ENCODE measurements around the gene WDR7. TPM values are rescaled to one million over a fixed set of nuclear protein-coding genes. Genes with fewer than 3 reads are reported as not detected.

Gene WDR7
- total and polyA plus RNA-seq, 9 donors, result 7.3 to 18.1 (median 9.6) TPM

DNA sequence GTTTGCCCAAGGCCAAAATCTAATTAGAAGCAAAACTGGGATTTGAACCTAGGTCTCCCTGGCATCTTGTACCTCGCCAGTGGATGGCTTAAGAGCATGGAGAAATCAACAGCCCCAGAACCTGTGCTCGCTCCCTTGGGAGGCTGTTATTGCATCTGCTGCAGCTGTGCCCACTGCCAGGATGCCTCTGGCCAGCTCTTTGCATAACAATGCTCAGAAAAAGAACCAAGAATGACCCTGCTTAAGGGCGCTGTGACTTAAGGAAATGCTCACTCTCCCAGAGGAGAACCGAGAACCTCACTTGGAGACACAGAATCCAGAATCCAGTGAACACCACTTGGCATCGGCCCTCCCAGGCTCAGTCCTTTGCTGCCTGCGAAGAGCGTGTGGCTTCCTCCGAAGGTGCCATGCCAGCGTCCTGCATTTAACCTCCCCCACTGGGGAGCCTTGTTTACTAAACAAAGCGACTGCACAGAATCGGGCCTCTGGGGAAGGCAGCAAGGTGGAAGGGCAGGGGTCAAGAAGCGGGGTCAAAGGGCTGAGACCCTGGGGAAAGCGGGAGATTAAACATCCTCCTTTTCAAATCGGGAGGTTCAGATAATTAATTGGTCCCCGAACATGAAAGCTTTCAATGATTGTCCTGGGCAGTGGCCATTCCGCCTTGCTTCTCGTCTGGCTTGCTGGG lies 424.7 kb downstream of the WDR7 start:
- Histone ChIP-seq H3K27ac (ENCODE audit: low read length) (no peak overlapping the region), H3K4me1 (ENCODE audit: control insufficient read depth, insufficient read depth, low read length) (no peaks in the 10 kb centered on the region), H3K4me3 (ENCODE audit: low read length) (no peak overlapping the region), H3K27me3 (ENCODE audit: control insufficient read depth, insufficient read depth, low read length) (peaks cover 16% of the 10 kb centered on the region), H3K9me3 (replicated peaks; ENCODE audit: control insufficient read depth, low read depth, low read length) (no peaks in the 10 kb centered on the region), H3K36me3 (ENCODE audit: control insufficient read depth, insufficient read depth, low read length) (no peaks in the 10 kb centered on the region)
- 36% methylated on average over 11 of the region's 17 CpGs for WGBS (ENCODE audit: insufficient coverage)
- no peak for DNase-seq

DNA sequence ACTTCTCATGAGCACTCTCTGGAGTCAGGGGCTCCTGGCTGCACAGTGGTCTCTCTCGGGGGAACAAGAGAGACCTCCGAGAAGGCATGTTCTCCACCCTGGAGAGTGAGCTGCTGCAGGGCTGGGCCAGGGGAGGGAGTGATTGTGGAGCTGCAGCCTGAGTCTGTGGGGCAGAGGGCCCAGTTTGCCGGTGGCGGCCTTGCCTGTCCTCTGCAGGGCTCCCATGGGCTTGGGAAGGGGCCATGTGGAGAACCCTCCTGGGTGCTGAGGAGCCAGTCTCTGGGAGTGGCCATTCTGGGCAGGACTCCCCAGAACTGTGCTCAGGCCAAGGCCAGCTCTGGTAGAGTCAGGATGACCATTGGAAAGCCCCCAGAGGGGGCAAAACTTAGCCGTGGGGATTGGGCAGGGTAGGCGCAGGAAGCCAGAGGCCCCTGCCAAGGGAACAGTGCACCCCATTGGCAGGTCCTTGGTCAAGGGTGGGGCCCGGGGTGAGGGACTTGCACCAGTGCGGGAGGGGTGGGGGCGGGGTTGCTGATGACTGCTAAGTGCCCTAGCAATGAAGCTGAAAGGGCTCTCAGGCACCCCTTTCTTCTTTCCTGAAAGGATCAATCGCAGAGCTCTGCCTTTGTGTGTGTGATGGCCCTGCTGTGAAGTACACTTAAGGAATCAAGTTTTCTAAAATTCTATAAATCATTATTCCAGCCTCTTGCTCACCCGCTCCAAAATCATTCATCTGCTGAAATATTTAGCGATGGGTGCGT lies 426.0 kb downstream of the WDR7 start:
- H3K4me3 ChIP-seq (ENCODE audit: low read length), result no peak overlapping the region
- no peaks in the 10 kb centered on the region for H3K36me3 ChIP-seq (ENCODE audit: control insufficient read depth, insufficient read depth, low read length)
- no peaks in the 10 kb centered on the region for H3K4me1 ChIP-seq (ENCODE audit: control insufficient read depth, insufficient read depth, low read length)
- H3K27ac ChIP-seq (ENCODE audit: low read length), result no peak overlapping the region
- WGBS (ENCODE audit: insufficient coverage), result 73% methylated on average over 8 of the region's 13 CpGs
- H3K27me3 ChIP-seq (ENCODE audit: control insufficient read depth, insufficient read depth, low read length), result peaks cover 18% of the 10 kb centered on the region
- no peak for DNase-seq
- no peaks in the 10 kb centered on the region for H3K9me3 ChIP-seq (replicated peaks; ENCODE audit: control insufficient read depth, low read depth, low read length)

GRCh38 chr18:57077786-57078552 lies 426.8 kb downstream of the WDR7 start:
- Histone ChIP-seq H3K27ac (ENCODE audit: low read length) (no peak overlapping the region), H3K4me3 (ENCODE audit: low read length) (no peak overlapping the region), H3K36me3 (ENCODE audit: control insufficient read depth, insufficient read depth, low read length) (no peaks in the 10 kb centered on the region), H3K4me1 (ENCODE audit: control insufficient read depth, insufficient read depth, low read length) (no peaks in the 10 kb centered on the region), H3K27me3 (ENCODE audit: control insufficient read depth, insufficient read depth, low read length) (peaks cover 18% of the 10 kb centered on the region), H3K9me3 (replicated peaks; ENCODE audit: control insufficient read depth, low read depth, low read length) (no peaks in the 10 kb centered on the region)
- whole genome bisulfite sequencing (ENCODE audit: insufficient coverage), result 63% methylated on average over 7 of the region's 11 CpGs
- DNase-seq, result no peak

GRCh38 chr18:57078614-57079013 lies 427.5 kb downstream of the WDR7 start:
- Histone ChIP-seq H3K4me1 (ENCODE audit: control insufficient read depth, insufficient read depth, low read length) (no peaks in the 10 kb centered on the region), H3K4me3 (ENCODE audit: low read length) (no peak overlapping the region), H3K36me3 (ENCODE audit: control insufficient read depth, insufficient read depth, low read length) (no peaks in the 10 kb centered on the region), H3K27ac (ENCODE audit: low read length) (no peak overlapping the region), H3K27me3 (ENCODE audit: control insufficient read depth, insufficient read depth, low read length) (peaks cover 18% of the 10 kb centered on the region), H3K9me3 (replicated peaks; ENCODE audit: control insufficient read depth, low read depth, low read length) (no peaks in the 10 kb centered on the region)
- 63% methylated on average over 4 of the region's 9 CpGs for WGBS (ENCODE audit: insufficient coverage)
- DNase-seq, result no peak

- no peak for DNase-seq
- H3K4me3 ChIP-seq (ENCODE audit: low read length), result no peak overlapping the region
- WGBS (ENCODE audit: insufficient coverage), result 66% methylated on average over 3 of the region's 3 CpGs
- H3K4me1 ChIP-seq (ENCODE audit: control insufficient read depth, insufficient read depth, low read length), result no peaks in the 10 kb centered on the region
- H3K36me3 ChIP-seq (ENCODE audit: control insufficient read depth, insufficient read depth, low read length), result no peaks in the 10 kb centered on the region
- no peak overlapping the region for H3K27ac ChIP-seq (ENCODE audit: low read length)
- H3K9me3 ChIP-seq (replicated peaks; ENCODE audit: control insufficient read depth, low read depth, low read length), result no peaks in the 10 kb centered on the region
- peaks cover 10% of the 10 kb centered on the region for H3K27me3 ChIP-seq (ENCODE audit: control insufficient read depth, insufficient read depth, low read length)
Observed at GRCh38 chr18:57080479-57080878, 429.3 kb downstream of the WDR7 start.

- WGBS (ENCODE audit: insufficient coverage), result 91% methylated on average over 9 of the region's 10 CpGs
- DNase-seq, result no peak
- peaks cover 3% of the 10 kb centered on the region for H3K27me3 ChIP-seq (ENCODE audit: control insufficient read depth, insufficient read depth, low read length)
- no peaks in the 10 kb centered on the region for H3K4me1 ChIP-seq (ENCODE audit: control insufficient read depth, insufficient read depth, low read length)
- H3K27ac ChIP-seq (ENCODE audit: low read length), result no peak overlapping the region
- no peaks in the 10 kb centered on the region for H3K36me3 ChIP-seq (ENCODE audit: control insufficient read depth, insufficient read depth, low read length)
- no peak overlapping the region for H3K4me3 ChIP-seq (ENCODE audit: low read length)
- no peaks in the 10 kb centered on the region for H3K9me3 ChIP-seq (replicated peaks; ENCODE audit: control insufficient read depth, low read depth, low read length)
Observed at GRCh38 chr18:57081899-57082298, 430.7 kb downstream of the WDR7 start.

GRCh38 chr18:57083485-57083884 lies 432.3 kb downstream of the WDR7 start:
- no peak overlapping the region for H3K27ac ChIP-seq (ENCODE audit: low read length)
- no peaks in the 10 kb centered on the region for H3K36me3 ChIP-seq (ENCODE audit: control insufficient read depth, insufficient read depth, low read length)
- peaks cover 3% of the 10 kb centered on the region for H3K27me3 ChIP-seq (ENCODE audit: control insufficient read depth, insufficient read depth, low read length)
- H3K9me3 ChIP-seq (replicated peaks; ENCODE audit: control insufficient read depth, low read depth, low read length), result no peaks in the 10 kb centered on the region
- DNase-seq, result no peak
- no peak overlapping the region for H3K4me3 ChIP-seq (ENCODE audit: low read length)
- 100% methylated on average over 1 of the region's 2 CpGs for WGBS (ENCODE audit: insufficient coverage)
- H3K4me1 ChIP-seq (ENCODE audit: control insufficient read depth, insufficient read depth, low read length), result no peaks in the 10 kb centered on the region

DNA sequence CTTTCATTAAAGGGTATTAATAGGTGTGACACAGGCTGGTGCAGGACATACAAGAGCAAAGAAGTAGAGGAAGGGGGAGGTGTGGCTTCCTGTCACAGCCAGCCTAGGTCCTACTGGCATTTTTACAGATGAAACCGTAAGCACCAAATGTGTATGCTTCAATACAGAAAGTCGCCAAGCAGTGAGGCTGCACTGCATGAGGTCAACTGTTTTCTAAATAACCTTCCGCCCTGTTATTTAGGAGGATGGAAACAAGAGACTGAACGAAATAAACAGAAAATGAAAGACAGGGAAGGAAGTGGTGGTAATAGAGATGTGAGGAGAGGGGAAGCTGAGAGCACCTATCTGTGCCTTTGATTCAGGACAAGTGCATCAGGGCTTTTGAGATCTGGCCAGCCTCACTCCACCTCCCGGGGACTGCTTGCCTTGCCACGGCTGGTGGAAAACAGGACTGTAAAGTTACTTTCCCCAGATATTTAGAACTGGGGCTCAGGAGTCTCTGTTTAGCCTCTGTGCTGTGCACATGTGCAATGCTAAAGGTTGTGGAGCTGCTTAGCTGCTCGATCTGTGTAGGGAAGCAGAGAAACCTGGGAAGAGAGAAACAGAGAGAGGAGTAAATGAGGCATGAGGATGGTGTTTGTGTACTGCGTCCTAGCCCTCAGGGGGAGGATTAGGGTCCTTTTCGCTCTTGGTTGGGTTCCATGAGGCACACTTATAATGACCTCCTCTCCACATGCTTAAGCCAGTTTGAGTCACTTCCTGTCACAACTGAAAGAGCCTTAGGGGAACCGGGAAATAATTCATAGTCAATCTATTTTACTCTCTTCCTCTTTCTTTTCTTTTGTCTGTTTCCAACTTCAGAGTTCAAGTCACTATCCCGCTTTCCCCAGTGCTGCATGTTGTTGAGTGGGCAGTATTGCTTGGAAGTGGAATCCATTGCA lies 433.4 kb downstream of the WDR7 start:
- WGBS (ENCODE audit: insufficient coverage), result 64% methylated on average over 7 of the region's 11 CpGs
- no peak for DNase-seq
- no peak overlapping the region for H3K4me3 ChIP-seq (ENCODE audit: low read length)
- H3K27me3 ChIP-seq (ENCODE audit: control insufficient read depth, insufficient read depth, low read length), result peaks cover 3% of the 10 kb centered on the region
- no peak overlapping the region for H3K27ac ChIP-seq (ENCODE audit: low read length)
- H3K36me3 ChIP-seq (ENCODE audit: control insufficient read depth, insufficient read depth, low read length), result no peaks in the 10 kb centered on the region
- H3K9me3 ChIP-seq (replicated peaks; ENCODE audit: control insufficient read depth, low read depth, low read length), result no peaks in the 10 kb centered on the region
- H3K4me1 ChIP-seq (ENCODE audit: control insufficient read depth, insufficient read depth, low read length), result no peaks in the 10 kb centered on the region

- no peak for DNase-seq
- H3K27ac ChIP-seq (ENCODE audit: low read length), result no peak overlapping the region
- H3K4me3 ChIP-seq (ENCODE audit: low read length), result no peak overlapping the region
- H3K9me3 ChIP-seq (replicated peaks; ENCODE audit: control insufficient read depth, low read depth, low read length), result no peaks in the 10 kb centered on the region
- H3K36me3 ChIP-seq (ENCODE audit: control insufficient read depth, insufficient read depth, low read length), result no peaks in the 10 kb centered on the region
- peaks cover 3% of the 10 kb centered on the region for H3K27me3 ChIP-seq (ENCODE audit: control insufficient read depth, insufficient read depth, low read length)
- 59% methylated on average over 5 of the region's 7 CpGs for WGBS (ENCODE audit: insufficient coverage)
- no peaks in the 10 kb centered on the region for H3K4me1 ChIP-seq (ENCODE audit: control insufficient read depth, insufficient read depth, low read length)
Observed at GRCh38 chr18:57085371-57085770, 434.2 kb downstream of the WDR7 start.

Measured in muscle of leg (tissue), 11 donors.